ENCODE measurements around the gene GABBR2.
A peak's percentile ranks its signal among the peaks of the same experiment; 100 is the strongest.

Gene GABBR2

DNA sequence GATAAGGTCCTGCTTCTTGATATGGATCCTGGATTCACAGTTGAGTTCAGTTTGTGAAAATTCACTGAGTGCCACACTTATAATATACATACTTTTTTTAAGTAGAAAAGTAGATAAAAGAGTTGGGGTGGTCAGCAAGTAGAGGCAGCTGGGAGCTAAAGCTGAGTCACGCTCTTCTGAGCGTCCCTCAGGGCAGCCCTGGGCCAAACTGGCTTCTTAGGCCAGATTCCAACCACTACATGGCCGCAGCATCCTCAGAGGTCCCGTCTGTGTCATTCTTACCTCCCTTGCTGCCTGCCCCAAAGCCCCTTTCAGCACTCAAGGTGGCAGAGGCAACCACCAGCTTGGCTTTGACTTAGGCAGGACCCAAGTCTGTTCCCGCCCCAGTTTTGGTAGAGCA is 329.9 kb downstream of the GABBR2 start:
- H3K36me3 Mint-ChIP-seq = no peaks in the 10 kb centered on the region
- H3K4me3 Mint-ChIP-seq = no peak overlapping the region
- no peaks in the 10 kb centered on the region for H3K9me3 Mint-ChIP-seq
- no peak for DNase-seq (ENCODE audit: low spot score in 2 of 2)
- ATAC-seq (ENCODE audit: low read depth) = no peak
- H3K4me1 Mint-ChIP-seq = peaks cover 33% of the 10 kb centered on the region
- no peaks in the 10 kb centered on the region for H3K27me3 Mint-ChIP-seq
- no peak overlapping the region for H3K27ac Mint-ChIP-seq

DNA sequence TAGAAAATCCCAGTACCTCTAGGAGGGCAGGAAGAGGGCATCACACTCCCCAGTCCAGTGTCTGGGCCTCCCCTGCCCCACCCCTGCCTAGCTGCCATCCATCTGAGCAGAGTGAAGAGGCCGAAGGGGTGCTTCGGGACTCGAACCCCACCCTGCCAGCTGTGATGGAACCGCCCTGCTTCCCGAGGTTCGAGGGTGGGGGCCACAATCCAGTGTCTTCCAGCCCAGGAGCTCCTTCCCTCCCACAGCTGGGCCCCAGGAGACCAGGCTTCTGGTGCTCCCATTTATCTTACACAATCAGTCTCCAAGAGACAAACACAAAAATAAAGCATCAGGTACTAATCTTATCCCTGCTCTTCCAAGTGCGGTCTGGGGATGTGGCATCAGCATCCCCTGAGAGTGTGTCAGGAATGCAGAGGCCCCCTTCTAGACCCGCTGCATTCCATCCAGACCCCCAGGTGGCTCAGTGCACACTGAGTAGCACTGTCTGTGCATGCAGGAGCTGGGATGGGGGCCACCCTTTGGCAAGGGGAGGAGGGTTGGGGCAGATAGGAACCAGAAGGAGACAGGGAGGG is 330.4 kb downstream of the GABBR2 start:
- Mint-ChIP-seq H3K4me1 (peaks cover 33% of the 10 kb centered on the region), H3K27me3 (no peaks in the 10 kb centered on the region), H3K27ac (no peak overlapping the region), H3K9me3 (no peaks in the 10 kb centered on the region), H3K36me3 (no peaks in the 10 kb centered on the region), H3K4me3 (no peak overlapping the region)
- no peak for DNase-seq (ENCODE audit: low spot score in 2 of 2)
- no peak for ATAC-seq (ENCODE audit: low read depth)

DNA sequence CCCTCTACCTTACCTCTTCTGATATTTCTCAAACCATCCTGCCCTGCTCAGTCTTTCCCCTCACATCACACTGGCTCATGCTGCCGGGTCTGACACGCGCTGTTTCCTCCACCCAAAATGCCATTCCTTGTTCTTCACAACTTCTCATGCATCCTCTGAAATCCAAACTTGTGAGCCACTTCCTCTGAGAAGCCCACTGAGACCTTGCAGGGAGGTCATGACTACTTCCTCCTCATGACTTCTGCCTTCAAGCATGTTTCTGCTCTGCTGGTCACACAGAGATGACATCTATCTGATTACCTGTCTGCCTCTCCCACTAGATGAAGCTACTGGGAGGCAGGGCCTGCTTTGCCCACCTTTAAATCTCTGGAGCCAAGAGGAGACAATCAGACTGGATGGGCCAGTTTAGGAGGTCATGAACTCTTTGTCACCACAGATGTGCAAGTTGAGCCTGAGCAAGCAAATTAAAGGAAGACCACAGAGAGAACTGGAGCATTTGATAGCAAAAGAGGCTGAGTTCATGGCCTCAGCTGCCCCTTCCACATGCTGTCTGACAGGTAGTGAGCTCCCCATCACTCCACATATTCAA is 333.5 kb downstream of the GABBR2 start:
- Mint-ChIP-seq H3K27me3 (no peaks in the 10 kb centered on the region), H3K9me3 (no peaks in the 10 kb centered on the region), H3K4me3 (peak overlapping the region; percentile 7), H3K4me1 (peaks cover 16% of the 10 kb centered on the region), H3K36me3 (no peaks in the 10 kb centered on the region), H3K27ac (peak overlapping the region; percentile 10)
- DNase-seq (ENCODE audit: low spot score in 2 of 2) = peak; percentile 32 to 45
- ATAC-seq (ENCODE audit: low read depth) = peak; percentile 96

DNA sequence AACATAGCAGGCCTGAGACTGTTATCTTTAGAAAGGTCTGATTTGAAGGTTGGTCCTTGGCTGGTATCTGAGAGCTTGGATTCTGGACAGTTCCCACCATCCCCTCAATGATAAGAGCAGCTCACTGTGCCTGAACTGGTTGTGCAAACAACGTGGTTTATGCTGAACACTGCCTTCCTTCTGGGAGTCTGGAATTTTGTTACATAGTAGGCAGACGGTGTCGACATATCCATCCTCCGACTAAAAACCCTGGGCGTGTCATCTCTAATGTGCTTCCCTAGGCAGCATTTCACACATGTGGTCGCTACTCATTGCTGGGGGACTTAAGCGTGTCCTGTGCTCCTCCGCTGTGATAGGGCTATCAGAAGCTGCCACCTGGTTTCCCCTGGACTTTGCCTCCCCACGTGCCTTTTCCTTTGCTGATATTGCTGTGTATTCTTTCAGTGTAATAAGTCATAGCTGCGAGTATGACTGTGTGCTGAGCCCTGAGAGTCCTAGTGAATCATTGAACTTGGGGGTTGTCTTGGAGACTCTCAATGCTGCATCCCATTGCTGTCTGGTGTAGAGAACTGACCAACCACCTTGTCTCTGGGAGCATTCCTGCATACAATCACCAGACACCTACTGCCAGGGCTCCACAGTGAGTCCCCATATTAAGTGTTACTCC is 334.2 kb downstream of the GABBR2 start:
- DNase-seq (ENCODE audit: low spot score in 2 of 2) (no peak), ATAC-seq (ENCODE audit: low read depth) (no peak)
- H3K36me3 Mint-ChIP-seq = no peaks in the 10 kb centered on the region
- no peaks in the 10 kb centered on the region for H3K9me3 Mint-ChIP-seq
- no peak overlapping the region for H3K4me3 Mint-ChIP-seq
- H3K27ac Mint-ChIP-seq = peak overlapping the region; percentile 10
- peaks cover 11% of the 10 kb centered on the region for H3K4me1 Mint-ChIP-seq
- no peaks in the 10 kb centered on the region for H3K27me3 Mint-ChIP-seq

DNA sequence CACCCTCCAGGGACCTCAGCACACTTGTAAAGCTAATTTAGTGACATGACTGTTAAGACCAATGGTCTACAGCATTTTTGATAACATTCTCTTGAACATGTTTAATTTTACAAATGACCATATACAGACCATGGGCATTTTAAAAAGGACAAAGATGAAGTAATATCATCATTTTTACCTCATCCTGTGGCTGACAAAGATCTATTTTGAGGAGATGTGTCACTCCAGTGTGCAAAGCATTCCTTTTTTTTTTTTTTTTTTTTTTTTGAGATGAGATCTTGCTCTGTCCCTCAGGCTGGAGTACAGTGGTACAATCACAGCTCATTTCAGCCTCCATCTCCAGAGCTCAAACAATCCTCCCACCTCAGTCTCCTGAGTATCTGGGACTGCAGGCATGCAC is 335.1 kb downstream of the GABBR2 start:
- no peaks in the 10 kb centered on the region for H3K9me3 Mint-ChIP-seq

DNA sequence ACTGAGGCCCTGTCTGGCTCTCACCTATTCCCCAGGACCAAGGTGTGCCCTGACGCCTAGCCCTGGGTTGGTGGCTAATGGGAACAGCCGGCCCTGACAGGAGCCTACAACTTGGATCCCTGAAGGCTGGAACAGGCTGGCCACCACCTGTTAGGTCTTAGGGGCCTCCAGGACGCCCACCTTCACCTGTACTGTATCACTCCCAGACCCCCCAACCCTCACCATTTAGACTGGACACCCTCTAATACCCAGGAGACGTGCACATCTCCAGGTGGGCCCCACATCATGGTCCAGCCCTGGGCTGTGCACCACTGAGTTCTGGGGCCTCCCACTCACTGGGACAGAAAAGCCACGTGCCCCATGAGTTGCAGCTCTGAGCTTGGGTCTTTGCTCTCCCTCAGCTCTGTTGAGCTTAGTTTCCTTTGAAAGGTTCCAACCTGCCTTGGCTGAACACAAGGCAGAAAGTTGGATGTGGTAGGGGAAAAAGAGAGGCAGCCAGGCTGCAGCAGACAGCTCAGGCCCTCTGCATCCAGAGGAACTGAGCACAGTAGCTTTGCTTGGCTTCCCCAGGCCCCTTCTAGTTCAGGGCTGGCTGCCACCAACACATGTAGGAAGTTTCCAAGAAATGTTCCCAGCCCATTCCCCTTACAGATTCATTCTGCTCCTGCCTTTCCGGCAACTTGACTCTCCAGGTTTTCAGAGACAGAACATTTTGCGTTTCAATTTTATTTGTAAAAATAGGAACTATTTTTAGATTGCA is 336.5 kb downstream of the GABBR2 start:
- H3K27me3 Mint-ChIP-seq = peaks cover 3% of the 10 kb centered on the region
- H3K36me3 Mint-ChIP-seq = peaks cover 2% of the 10 kb centered on the region
- no peaks in the 10 kb centered on the region for H3K9me3 Mint-ChIP-seq
- no peak for ATAC-seq (ENCODE audit: low read depth)
- H3K27ac Mint-ChIP-seq = peak overlapping the region; percentile 74
- H3K4me3 Mint-ChIP-seq = no peak overlapping the region
- DNase-seq (ENCODE audit: low spot score in 2 of 2) = peak in 1 of 2 donors; percentile 4
- peaks cover 9% of the 10 kb centered on the region for H3K4me1 Mint-ChIP-seq

More for the DNA sequence above, 335.1 kb downstream of the GABBR2 start:
- DNase-seq (ENCODE audit: low spot score in 2 of 2) = no peak
- H3K4me1 Mint-ChIP-seq = peaks cover 9% of the 10 kb centered on the region
- no peaks in the 10 kb centered on the region for H3K27me3 Mint-ChIP-seq
- no peaks in the 10 kb centered on the region for H3K36me3 Mint-ChIP-seq
- no peak for ATAC-seq (ENCODE audit: low read depth)
- no peak overlapping the region for H3K4me3 Mint-ChIP-seq
- no peak overlapping the region for H3K27ac Mint-ChIP-seq

DNA sequence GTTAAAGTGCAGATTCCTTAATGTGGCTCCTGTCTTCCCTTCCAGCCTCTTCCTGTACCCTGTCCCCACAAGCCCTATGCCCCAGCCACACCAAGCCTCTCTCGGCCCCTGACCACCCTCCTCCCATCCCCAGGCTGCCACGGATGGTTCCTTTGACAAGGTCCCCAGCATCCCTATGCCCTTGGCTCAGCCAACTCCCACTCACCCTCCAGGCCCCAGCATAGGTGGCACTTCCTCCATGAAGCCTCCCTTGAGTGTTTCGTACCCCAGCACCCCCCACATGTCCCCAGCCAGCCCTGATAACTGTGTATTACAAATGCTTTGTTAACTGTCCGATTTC is 337.8 kb downstream of the GABBR2 start:
- Mint-ChIP-seq H3K4me3 (no peak overlapping the region), H3K27ac (no peak overlapping the region), H3K4me1 (peaks cover 8% of the 10 kb centered on the region), H3K9me3 (no peaks in the 10 kb centered on the region), H3K36me3 (peaks cover 3% of the 10 kb centered on the region), H3K27me3 (peaks cover 3% of the 10 kb centered on the region)
- no peak for DNase-seq (ENCODE audit: low spot score in 2 of 2)
- ATAC-seq (ENCODE audit: low read depth) = no peak

DNA sequence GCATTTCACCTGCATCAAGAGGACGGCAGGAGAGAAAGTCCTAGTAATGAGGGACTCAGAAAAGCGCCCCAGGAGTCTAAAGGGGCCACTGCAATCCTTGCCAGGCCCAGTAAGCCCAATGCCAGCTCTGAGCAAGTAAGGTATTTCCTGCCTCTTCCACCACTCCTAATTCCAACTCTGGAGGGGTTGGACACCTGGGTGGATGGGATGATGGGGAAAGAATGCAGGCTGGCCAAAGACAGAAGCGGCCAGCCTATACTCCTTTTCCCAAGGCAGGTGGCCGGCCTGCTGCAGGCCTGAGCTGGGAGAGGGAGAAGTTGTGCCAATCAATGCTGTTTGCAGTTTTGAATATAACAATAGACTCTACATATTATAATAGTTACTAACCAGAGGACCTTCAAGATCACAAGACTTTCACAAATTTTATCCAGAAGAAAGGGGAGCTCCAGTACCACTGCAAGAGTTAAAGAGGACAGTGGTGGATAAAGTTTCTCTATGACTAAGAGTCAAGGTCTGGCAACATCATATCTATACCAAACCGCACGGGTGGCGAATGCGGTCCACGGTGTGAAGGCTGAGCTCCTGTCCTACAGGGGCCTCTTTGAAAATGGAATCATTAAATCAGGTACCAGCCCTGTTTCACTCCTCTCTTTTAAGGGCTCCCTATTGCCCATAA is 338.3 kb downstream of the GABBR2 start:
- DNase-seq (ENCODE audit: low spot score in 2 of 2) = no peak
- peaks cover 5% of the 10 kb centered on the region for H3K4me1 Mint-ChIP-seq
- no peak overlapping the region for H3K4me3 Mint-ChIP-seq
- no peak for ATAC-seq (ENCODE audit: low read depth)
- peaks cover 3% of the 10 kb centered on the region for H3K36me3 Mint-ChIP-seq
- H3K27me3 Mint-ChIP-seq = peaks cover 3% of the 10 kb centered on the region
- H3K27ac Mint-ChIP-seq = no peak overlapping the region
- peaks cover 1% of the 10 kb centered on the region for H3K9me3 Mint-ChIP-seq

DNA sequence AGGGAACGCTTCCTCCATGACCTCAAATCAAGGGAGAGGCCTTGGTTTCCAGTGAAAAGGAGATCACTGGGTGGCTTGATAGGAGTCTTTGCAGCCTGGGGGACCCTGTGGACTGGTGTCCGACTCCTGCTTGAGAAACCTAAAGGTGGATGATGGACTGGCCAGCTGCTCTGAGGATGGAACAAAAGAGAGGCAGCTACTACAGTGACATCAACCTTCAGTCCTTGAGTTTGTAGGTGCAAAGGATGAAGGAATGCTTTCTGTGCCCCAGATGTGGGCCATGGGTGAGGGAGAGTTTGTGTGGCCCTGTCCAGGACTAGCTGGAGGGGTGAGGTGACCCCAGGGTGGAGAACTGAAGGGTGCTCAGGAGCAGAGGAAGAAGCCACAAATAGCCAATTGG is 338.8 kb downstream of the GABBR2 start:
- Mint-ChIP-seq H3K27me3 (peaks cover 3% of the 10 kb centered on the region), H3K36me3 (peaks cover 7% of the 10 kb centered on the region), H3K4me3 (no peak overlapping the region), H3K9me3 (peaks cover 5% of the 10 kb centered on the region), H3K27ac (no peak overlapping the region), H3K4me1 (no peaks in the 10 kb centered on the region)
- ATAC-seq (ENCODE audit: low read depth) (no peak), DNase-seq (ENCODE audit: low spot score in 2 of 2) (no peak)

DNA sequence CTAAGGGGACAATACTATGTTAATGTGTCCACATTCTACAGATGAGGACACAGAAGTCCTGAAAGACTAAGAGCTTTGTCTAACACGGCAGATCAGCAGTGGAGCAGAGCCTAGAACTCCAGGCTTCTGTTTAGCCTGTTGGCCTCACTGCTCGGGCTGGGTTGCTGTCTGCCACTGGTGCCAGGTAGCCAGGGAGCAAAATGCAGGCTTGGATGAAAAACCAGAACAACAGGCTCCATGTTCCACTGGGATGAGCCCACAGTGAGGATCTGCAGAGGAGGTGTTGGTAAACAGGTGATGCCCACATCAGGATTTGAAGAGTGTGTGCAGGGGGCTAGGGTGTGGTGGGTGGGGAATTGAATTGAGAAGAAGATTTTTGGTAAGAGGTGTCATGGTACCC is 339.3 kb downstream of the GABBR2 start:
- peaks cover 7% of the 10 kb centered on the region for H3K36me3 Mint-ChIP-seq
- H3K4me1 Mint-ChIP-seq = no peaks in the 10 kb centered on the region
- H3K4me3 Mint-ChIP-seq = no peak overlapping the region
- H3K27me3 Mint-ChIP-seq = peaks cover 3% of the 10 kb centered on the region
- no peak for DNase-seq (ENCODE audit: low spot score in 2 of 2)
- ATAC-seq (ENCODE audit: low read depth) = no peak
- H3K9me3 Mint-ChIP-seq = peaks cover 5% of the 10 kb centered on the region
- H3K27ac Mint-ChIP-seq = no peak overlapping the region

DNA sequence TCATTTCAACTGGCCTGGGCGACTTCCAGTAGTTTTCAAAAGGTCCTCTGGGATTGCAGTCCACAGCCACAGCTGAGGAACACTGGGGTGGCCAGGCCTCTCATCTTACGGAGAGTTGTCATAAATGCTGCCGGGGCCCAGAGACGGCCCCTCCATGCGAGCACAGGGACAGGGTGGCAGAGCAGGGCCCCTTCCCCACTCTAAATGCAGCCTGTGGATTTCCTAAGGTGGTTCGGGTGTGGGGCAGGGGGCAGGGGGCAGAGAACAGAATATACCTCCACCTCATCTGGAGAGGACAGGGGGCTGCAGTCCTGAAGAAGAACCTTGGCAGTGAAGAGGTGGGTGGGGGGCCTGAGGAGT is 339.7 kb downstream of the GABBR2 start:
- H3K27ac Mint-ChIP-seq = no peak overlapping the region
- peaks cover 7% of the 10 kb centered on the region for H3K36me3 Mint-ChIP-seq
- peaks cover 3% of the 10 kb centered on the region for H3K27me3 Mint-ChIP-seq
- no peak overlapping the region for H3K4me3 Mint-ChIP-seq
- DNase-seq (ENCODE audit: low spot score in 2 of 2) = no peak
- peaks cover 5% of the 10 kb centered on the region for H3K9me3 Mint-ChIP-seq
- no peak for ATAC-seq (ENCODE audit: low read depth)
- no peaks in the 10 kb centered on the region for H3K4me1 Mint-ChIP-seq

DNA sequence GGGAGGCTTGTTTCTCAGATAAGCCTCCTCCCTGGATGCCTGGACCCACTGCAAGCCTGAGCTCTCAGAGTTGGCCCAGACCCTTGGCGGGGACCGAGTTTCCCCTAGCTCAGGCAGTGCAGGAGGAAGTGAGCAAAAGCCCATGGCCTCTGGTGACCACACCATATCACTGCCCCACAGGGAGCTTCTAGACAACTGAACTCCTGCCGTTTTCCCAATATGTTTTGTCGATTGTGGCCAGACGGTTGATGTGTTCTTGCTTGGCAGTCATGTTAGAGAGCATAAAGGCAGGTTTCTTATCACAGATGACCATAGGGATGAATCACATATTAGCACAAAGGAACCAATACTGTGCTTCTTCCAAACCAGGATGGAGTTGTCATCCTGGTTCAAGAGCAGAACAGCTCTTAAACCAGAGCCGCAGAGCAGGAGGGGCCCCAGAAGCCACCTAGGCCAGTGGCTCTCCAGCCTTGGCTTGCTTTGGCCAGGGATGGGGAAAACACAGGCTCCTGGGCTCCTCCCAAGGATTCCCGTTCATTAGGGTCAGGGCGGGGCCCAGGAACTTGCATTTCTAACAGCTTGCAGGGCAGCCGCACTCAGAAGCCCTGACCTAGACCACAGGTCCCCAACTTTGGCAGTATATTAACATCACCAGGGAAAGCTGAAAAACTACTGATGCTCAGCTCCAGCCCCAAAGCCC is 340.2 kb downstream of the GABBR2 start:
- ATAC-seq (ENCODE audit: low read depth) (no peak), DNase-seq (ENCODE audit: low spot score in 2 of 2) (no peak)
- H3K9me3 Mint-ChIP-seq = peaks cover 5% of the 10 kb centered on the region
- H3K4me3 Mint-ChIP-seq = no peak overlapping the region
- peaks cover 7% of the 10 kb centered on the region for H3K36me3 Mint-ChIP-seq
- H3K27me3 Mint-ChIP-seq = peaks cover 3% of the 10 kb centered on the region
- no peak overlapping the region for H3K27ac Mint-ChIP-seq
- no peaks in the 10 kb centered on the region for H3K4me1 Mint-ChIP-seq

DNA sequence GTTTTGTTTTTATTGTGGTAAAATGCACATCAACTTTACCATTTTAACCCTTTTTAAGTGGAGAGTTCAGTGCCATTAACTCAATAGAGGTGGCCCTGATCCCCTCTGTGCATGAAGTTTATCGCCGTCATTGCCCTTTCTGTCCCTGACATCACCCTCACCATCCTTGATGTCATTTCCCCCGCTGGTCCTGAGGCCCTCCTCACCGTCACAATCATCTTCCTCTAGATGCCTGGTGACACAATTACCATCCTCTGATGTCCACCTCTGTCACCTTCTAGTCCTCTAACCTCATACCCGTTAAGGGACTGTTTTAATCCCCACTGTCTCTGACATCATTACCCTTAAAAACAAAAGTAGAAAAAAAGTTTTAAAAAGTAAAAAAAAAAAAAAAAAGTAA is 340.8 kb downstream of the GABBR2 start:
- H3K9me3 Mint-ChIP-seq = peaks cover 5% of the 10 kb centered on the region
- no peak overlapping the region for H3K4me3 Mint-ChIP-seq
- ATAC-seq (ENCODE audit: low read depth) (no peak), DNase-seq (ENCODE audit: low spot score in 2 of 2) (no peak)
- H3K27ac Mint-ChIP-seq = no peak overlapping the region
- peaks cover 7% of the 10 kb centered on the region for H3K36me3 Mint-ChIP-seq
- no peaks in the 10 kb centered on the region for H3K4me1 Mint-ChIP-seq
- H3K27me3 Mint-ChIP-seq = peaks cover 3% of the 10 kb centered on the region
